Stimulated activated CD4-positive, alpha-beta T cell treated with anti-CD3 and anti-CD28 coated beads, Interleukin-12 subunit alpha, Interleukin-12 subunit beta, amount 100 ng/mL, for 4 hours (primary cell): ENCODE results near the gene RIPOR3.
"Not testable (repeated sequence)": the region's sequence is repeated elsewhere in the genome, so short reads cannot be mapped to it uniquely, and the experiment has no call there.

Experiments
- DNase-seq: peaks from one replicate; pipeline ENCODE4 v3.0.0-alpha.2; 2020

RIPOR3 gene

GRCh38 chr20:50723672-50724071, 32.3 kb upstream of the RIPOR3 start:
- no peak for DNase-seq

- DNase-seq, result no peak
These were observed 31.2 kb upstream of the RIPOR3 start for GRCh38 chr20:50722424-50723155.

GRCh38 chr20:50721881-50722281, 30.5 kb upstream of the RIPOR3 start:
- no peak for DNase-seq

- no peak for DNase-seq
These were observed 29.2 kb upstream of the RIPOR3 start for GRCh38 chr20:50720582-50720981.

GRCh38 chr20:50720026-50720425, 28.7 kb upstream of the RIPOR3 start:
- DNase-seq, result no peak

- no peak for DNase-seq
These were observed 28.0 kb upstream of the RIPOR3 start for GRCh38 chr20:50719328-50719727.

- no peak for DNase-seq
These were observed 26.8 kb upstream of the RIPOR3 start for GRCh38 chr20:50717974-50718761.

- no peak for DNase-seq
These were observed 26.0 kb upstream of the RIPOR3 start for GRCh38 chr20:50717312-50717711.

GRCh38 chr20:50716518-50716917, 25.2 kb upstream of the RIPOR3 start:
- no peak for DNase-seq

GRCh38 chr20:50715694-50716093, 24.4 kb upstream of the RIPOR3 start:
- no peak for DNase-seq

- not testable (repeated sequence) for DNase-seq
These were observed 23.1 kb upstream of the RIPOR3 start for GRCh38 chr20:50714426-50714825.

GRCh38 chr20:50713657-50714101, 22.3 kb upstream of the RIPOR3 start:
- no peak for DNase-seq

- no peak for DNase-seq
These were observed 21.7 kb upstream of the RIPOR3 start for GRCh38 chr20:50712771-50713656.

- DNase-seq, result no peak
These were observed 19.9 kb upstream of the RIPOR3 start for GRCh38 chr20:50711113-50711825.

- DNase-seq, result no peak
These were observed 19.2 kb upstream of the RIPOR3 start for GRCh38 chr20:50710492-50711063.

- no peak for DNase-seq
These were observed 18.3 kb upstream of the RIPOR3 start for GRCh38 chr20:50709636-50709973.

- DNase-seq, result no peak
These were observed 17.7 kb upstream of the RIPOR3 start for GRCh38 chr20:50708845-50709635.

- no peak for DNase-seq
These were observed 13.6 kb upstream of the RIPOR3 start for GRCh38 chr20:50704971-50705370.

- DNase-seq, result no peak
These were observed 13.2 kb upstream of the RIPOR3 start for GRCh38 chr20:50704514-50704913.

- not testable (repeated sequence) for DNase-seq
These were observed 12.5 kb upstream of the RIPOR3 start for GRCh38 chr20:50703651-50704438.
